NCI-H1417 (cell line): ENCODE results near the gene NUP98.
"Not testable (repeated sequence)": the region's sequence is repeated elsewhere in the genome, so short reads cannot be mapped to it uniquely, and the experiment has no call there.

Experiments
- DNase-seq, 3 experiments: peaks; one replicate each; lab custom pipeline; 2025; lab: John Stamatoyannopoulos, UW

The NUP98 gene

DNA sequence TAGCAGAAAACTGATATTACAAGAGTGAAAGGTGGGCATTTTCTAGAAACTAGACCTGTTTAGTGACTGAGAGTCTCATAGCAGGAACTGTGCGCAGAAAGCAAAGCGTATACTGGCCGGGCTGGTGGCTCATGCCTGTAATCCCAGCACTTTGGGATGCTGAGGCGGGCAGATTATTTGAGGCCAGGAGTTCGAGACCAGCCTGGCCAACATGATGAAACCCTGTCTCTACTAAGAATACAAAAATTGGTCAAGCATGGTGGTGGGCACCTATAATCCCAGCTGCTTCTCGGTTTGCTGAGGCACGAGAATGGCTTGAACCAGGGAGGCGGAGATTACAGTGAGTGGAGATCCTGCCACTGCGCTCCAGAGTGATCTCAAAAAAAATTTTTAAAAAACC lies 1.8 kb upstream of the NUP98 start:
- DNase-seq: no peak

DNA sequence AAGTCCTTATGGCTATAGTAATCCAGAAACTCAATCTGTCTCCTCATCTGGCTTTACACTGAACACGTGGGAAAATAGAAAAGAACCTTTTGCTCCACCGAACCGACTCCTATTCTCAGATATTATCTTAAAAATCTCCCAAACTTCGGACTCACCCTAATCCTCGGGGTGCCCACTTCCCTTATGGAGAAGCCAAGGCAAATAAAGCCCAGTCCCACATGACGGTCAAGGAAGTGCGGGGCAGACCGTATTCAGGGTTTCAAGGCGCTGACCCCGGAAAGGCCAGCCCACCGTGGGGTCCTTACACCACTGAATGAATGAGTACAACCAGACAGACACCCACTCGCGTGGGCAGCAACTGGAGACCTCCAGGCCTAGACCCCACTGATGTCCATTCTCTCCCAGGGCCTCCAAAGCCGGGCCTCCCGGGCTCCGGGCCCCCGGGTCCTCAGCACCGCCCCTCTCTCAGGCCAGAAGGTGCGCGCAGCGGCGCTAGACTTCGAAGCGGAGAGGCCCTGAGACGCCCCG lies 489 bp downstream of the NUP98 start:
- no peak for DNase-seq

DNA sequence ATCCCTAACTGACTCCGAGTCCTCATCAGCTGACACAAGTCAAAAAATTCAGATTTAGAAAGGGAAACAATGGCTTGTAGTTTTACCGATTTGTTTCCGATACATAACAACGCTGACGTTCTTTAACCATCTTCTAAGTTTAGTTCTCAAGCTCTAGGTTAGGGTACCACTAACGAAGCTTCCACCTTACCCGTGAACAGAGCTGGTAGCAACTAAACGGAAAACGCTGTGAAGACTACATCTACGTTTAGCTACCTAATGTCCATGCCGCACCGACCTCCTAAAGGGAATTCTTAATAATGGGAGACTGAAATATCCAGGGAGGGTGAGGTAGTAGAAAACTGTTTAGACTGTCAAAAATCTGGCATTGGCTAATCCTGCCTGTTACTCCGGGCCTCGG lies 1.0 kb downstream of the NUP98 start:
- peak in 2 of 3 experiments; percentile 19 to 24 for DNase-seq

DNA sequence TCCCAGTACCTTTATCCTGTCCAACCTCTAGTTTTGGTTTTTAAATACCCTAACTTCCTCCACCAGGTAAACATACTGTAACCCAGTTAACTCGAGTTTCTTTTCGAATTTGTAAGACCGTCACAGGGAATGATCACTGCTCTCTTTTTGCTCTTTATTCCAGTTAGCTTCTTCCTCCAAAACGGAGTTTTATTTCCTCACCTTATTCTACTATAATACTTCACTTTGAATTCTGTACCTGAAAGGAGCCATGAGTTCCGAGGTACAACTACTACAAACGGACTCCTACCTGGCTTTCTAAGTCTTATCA lies 1.4 kb downstream of the NUP98 start:
- no peak for DNase-seq

DNA sequence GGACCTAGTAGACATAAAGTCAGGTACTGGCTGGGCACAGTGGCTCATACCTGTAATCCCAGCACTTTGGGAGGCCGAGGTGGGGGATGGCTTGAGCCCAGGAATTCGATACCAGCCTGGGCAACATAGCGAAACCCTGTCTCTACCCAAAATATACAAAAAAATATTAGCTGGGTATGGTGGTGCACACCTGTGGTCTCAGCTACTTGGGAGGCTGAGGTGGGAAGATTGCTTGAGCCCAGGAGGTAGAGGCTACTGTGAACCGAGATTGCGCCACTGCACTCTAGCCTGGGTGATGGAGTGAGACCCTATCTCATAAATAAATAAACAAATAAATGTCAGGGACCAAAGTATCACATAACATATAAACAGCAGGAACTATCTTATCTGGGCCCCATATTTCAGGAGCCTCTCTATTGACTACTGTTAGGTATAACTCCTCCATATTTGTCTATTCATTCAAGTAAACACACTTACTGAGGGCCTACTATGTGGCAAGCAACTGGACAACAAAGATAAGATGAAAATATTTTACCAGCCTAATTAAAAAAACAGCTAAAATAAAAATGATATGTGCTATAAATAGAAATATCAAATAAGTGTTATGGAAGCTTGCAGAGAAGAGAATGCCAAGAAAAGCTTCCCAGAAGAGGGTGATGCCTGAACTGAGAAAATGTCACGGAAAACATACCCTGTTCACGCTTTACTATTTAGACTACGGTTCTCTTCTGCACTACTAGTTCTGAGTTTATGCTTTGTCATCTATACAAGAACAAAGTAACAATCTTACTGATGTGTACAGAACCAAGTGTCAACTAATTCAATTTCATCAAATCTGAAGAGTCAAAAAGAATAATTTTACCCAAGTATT lies 2.0 kb downstream of the NUP98 start:
- no peak for DNase-seq

DNA sequence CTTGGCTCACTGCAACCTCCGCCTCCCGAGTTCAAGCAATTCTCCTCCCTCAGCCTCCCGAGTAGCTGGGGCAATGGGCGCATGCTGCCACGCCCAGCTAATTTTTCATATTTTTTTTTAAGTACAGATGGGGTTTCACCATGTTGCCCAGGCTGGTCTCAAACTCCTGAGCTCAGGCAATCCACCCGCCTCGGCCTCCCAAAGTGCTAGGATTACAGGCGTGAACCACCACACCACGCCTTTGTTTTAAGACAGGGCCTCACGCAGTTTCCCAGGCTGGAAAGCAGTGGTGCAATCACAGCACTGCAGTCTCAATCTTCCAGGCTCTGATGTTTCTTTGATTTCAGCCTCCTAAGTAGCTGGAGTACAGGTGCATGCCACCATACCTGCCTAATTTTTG lies 3.0 kb downstream of the NUP98 start:
- DNase-seq: not testable (repeated sequence)

DNA sequence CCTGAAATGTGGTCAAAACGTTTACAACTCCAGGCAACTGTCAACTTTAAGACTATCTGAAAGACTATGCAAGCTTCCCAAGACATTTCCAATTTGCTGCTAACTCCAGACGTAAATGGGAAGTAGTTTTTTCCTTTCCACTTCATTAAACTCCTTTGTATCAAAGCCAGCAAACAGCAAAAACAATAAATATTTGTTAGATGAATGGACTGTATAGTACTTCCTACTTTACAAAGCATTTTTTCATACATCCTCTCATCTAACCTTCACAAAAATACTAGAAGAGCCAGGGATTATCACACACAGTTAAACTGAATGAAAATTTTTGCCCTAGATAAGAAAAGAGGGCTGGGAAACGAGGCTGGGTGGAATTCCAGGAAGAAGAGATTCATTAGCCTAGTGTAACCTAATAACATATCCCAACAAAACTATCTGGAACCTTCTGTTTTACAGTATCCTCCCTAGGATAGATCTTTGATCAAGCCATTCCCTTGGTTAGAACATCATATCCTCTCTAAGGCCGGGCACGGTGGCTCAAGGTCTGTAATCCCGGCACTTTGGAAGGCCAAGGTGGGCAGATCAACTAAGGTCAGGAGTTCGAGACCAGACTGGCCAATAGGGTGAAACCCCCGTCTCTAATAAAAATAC lies 10.4 kb downstream of the NUP98 start:
- no peak for DNase-seq

DNA sequence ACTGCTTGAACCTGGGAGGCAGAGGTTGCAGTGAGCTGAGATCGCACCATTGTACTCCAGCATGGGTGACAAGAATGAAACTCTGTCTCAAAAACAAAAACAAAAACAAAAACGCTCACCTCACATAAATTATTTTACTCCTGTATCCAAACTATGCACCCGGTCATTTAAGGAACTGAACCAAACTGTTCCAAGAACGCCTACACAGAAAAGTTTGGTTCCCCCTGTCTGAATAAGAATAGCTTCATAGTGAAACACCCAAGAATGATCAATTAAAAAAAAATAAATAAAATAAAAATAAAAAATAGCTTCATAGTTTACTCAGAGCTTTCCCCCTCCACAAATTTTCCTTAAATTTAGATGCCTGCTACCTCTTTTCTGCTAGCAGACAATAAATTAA lies 13.7 kb downstream of the NUP98 start:
- no peak for DNase-seq

DNA sequence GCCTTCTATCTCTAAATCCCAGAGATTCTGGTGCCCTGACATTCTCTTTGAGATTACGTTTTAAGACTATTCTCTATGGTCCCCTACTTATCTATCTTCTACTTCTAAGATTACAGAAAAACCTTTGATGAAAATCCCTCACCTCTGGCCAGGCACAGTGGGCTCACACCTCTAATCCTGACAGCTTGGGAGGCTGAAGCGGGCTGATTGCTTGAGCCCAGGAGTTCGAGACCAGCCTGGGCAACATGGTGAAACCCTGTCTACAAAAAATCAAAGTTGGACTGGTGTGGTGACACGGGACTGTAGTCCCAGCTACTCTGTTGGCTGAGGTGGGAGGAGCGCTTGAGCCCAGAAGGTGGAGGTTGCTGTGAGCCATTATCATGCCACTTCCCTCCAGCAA lies 14.4 kb downstream of the NUP98 start:
- no peak for DNase-seq

DNA sequence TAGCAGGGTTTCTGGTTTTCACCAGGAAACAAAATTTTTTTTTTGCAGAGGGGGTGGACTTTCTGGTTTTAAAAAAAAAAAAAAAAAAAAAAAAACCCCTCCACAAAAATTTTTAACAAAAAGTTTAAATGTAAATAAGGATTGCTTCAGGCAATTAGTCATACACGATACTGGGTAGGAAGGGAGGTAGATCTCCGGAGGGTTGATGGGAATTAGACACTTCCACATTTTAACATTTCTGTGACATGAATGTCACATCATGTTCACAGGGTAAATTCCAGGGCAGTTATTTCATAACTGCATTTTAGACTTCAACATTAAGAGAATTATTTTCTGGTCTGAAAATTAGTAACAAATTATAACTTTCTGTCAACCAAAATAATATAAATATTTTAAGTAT lies 15.9 kb downstream of the NUP98 start:
- no peak for DNase-seq

DNA sequence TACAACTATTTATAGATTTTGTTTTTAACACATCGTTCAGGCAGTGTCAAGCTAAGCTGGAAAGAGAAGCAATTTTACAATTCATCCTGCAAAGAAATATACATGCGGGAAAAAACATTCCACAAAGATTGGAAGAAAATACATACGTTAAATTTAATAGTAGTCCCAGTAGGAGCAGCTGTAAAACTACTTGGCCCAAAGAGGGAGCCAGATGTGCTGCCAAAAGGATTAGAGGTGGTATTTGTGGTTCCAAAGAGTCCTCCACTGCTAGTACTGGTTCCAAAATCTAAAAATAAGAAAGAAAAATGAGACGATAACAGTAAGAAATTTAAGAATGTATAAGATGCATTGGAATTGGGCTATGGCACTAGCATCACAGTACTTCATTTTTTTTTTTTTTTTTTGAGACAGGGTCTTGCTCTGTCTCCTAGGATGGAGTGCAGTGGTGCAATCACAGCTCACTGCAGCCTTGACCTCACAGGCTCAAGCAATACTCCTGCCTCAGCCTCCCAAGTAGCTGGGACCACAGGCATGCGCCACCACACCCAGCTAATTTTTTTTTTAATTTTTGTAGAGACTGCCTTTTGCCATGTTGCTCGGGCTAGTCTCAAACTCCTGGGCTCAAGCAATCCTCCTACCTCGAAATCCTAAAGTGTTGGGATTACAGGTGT lies 21.5 kb downstream of the NUP98 start:
- DNase-seq: no peak

DNA sequence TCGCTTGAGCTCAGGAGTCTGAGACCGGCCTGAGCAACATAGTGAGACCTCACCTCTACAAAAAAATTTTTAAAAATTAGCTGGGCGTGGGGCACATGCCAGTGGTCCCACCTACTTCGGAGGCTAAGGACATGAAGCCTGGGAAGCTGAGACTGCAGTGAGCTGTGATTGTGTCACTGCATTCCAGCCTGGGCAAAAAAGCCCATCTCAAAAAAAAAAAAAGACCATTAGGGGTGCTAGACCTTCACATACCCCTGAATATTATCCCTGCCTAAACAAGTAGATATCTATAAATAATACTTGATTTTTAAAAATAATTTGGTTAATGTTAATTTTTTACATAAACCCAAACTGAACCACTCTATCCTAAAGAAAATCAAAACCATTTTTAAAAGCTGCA lies 24.2 kb downstream of the NUP98 start:
- no peak for DNase-seq

DNA sequence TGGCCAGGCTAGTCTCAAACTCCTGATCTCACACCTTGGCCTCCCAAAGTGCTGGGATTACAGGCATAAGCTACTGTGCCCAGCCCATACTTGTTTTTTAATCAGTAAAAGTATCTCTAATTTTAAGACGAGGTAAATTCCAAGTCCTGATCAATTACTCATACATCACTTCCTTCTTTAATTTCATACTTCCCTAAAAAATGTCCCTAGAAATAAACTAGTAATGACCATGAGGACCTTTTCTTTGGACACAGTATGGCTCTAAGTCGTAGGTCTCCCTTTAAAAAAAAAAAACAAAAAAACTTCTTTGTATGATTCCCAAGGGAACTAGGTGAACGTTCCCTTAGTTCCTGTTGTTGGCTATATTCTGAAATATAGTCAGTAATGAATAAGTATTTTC lies 29.8 kb downstream of the NUP98 start:
- DNase-seq: no peak

DNA sequence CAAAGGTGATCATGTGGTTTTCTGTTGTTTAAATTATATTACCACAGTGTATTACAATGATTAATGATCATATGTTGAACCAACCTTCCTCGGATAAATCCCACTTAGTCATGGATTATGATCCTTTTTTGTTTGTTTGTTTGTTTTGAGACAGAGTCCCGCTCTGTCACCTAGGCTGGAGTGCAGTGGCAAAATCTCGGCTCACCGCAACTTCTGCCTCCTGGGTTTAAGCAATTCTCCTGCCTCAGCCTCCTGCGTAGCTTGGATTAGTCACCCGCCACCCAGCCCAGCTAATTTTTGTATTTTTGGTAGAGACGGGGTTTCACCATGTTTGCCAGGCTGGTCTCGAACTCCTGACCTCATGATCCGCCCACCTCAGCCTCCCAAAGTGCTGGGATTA lies 30.5 kb downstream of the NUP98 start:
- DNase-seq: not testable (repeated sequence)

DNA sequence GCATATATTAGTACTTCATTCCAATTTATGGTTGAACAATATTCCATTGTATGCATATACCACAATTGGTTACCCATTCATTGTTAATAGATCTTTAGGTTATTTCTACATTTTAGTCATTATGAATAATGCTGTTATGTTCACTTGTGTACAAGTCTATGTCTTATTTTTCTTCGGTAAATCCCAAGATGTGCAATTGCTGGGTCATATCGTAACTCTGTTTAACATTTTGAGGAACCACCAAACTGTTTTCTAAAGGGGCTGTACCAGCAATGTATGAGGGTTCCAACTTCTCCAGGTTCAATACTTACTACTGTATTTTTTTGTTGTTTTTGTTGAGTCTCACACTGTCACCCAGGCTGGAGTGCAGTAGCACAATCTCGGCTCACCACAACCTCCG lies 33.1 kb downstream of the NUP98 start:
- no peak for DNase-seq

DNA sequence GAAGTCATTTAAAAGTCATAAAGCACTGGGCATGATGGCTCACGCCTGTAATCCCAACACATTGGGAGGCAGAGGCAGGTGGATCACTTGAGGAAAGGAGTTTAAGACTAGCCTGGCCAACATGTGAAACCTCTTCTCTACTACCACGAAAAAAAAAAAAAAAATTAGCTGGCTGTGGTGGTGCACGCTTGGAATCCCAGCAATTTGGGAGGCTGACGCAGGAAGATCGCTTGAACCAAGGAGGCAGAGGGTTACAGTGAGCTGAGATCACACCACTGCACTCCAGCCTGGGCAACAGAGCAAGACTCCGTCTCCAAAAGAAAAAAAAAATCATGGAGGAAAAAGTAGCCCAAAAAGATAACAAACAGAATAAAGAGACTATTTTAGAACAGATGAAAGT lies 42.2 kb downstream of the NUP98 start:
- no peak for DNase-seq

DNA sequence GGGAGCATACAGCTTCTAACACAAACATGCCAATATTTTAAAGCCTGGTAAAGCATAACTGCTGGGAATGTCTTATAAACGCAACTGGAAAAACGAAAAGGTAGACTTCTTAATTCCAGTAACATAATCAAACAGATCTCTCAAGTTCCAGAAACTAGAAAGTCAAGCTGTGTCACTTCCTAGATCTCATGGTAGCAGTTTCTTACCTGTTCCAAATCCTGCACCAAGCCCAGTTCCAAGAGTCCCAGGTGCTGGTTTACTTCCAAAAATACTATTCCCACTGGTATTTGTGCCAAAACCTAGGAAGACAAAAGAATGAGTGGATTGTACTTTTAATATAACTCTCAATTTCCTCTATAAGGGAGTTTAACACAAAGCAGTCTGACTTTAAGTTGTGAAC lies 44.2 kb downstream of the NUP98 start:
- no peak for DNase-seq

DNA sequence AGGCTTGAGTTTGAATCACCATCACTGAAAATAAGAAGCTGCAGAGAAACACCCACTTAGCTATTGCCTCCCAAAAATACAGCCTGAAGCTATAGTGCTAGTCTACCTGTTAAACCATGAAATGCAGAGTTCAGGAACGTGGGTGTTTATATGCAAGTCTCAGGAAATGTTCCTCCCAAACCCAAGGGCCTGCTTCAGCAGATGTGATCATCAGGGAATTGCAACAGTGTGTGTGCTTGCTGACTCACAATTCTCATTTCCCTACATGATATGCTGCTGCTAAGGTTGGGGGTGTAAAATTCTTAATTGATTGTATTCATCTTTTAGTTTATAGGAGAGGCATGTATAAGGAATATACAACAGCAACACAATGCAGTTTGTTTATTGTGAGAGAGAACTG lies 49.6 kb downstream of the NUP98 start:
- no peak for DNase-seq

DNA sequence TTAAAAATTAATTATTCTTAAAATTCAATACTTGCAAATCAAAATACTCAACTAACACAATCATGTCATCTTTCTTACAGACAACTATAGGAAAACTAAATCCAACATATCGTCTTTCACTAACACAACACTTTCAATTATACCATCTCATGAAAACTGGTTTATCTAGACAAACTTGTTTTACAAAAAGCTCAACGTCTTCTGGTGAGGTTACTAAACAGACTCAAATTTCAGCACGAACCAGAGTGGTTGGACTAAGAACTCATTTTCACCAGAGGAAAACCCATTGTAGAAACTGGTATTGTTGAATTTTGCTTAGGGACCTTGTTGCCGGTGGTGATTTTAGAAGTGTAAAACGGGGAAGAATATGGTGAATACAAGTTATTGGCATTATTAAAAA lies 52.2 kb downstream of the NUP98 start:
- DNase-seq: peak in 1 of 3 experiments; percentile 10

DNA sequence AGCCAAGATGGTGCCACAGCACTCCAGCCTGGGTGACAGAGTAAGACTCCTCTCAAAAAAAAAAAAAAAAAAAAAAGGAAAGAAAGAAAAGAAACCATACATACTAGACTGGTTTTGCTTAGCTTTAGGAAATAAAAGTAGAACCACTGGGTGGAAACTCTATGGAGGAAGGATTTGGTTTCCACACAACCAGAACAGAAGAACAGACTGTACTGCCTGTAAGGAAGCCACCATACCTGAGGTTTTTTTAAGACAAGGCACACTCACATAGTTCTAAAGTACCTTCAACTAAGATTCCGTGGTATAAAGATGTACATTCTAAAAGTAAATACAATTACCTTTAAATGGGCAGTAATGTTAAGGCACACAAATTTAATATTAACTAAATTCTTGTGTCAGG lies 58.6 kb downstream of the NUP98 start:
- no peak for DNase-seq

DNA sequence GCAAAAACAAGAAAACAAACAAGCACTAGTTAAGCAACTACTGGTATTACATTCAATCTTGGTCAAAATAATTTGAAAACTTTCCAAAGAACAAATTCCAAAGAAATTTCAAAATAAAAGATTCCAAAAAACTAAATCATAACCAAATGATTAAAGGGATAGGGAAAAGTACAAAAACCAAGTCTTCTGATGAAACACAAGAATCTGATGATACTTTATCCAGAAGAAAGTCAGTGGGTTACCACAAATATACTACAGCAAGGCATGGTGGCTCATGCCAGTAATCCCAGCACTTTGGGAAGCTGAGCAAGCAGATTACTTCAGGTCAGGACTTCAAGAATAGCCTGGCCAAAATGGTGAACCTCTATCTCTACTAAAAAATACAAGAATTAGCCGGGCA lies 59.1 kb downstream of the NUP98 start:
- DNase-seq: no peak

DNA sequence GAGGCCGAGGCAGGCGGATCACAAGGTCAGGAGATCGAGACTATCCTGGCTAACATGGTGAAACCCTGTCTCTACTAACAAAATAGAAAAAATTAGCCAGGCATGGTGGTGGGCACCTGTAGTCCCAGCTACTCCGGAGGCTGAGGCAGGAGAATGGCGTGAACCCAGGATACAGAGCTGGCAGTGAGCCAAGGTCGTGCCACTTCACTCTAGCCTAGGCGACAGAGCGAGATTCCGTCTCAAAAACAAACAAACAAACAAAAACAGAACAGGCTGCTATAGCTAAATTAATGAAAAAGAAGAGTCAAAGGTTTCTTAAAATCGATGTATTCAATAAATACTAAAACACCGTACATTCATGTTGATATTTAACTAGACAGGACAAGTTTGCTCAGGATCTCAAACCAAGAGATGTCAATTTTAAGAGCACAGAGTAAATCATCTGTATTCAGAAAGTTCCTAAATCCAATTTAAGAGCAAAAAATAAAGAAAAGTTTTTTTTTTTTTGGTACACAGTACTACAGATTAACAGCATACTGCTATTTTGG lies 59.9 kb downstream of the NUP98 start:
- DNase-seq: no peak

DNA sequence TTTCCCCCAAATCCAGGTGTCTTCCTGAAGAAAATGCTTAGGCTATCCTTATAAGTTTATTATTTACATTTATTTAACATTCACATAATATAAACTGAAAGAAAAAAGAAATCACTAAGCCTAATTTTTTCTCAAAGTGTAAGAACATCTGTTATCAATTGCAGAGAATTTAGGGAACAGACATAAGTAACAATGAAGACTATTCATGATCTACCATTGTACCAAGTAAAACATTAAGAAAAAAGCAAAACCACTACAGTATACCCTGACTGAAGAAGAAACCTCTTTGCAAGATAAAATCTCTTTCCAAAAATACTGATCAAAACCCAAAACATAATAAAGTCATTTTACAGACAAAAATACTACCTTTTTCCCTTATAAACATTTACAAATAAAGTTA lies 60.5 kb downstream of the NUP98 start:
- DNase-seq: no peak
